T-helper 2 cell treated with Interferon-gamma antibody and Interleukin-4, amounts not matched to agents 5 μg/mL and 100 μg/mL, for 36 hours (primary cell): ENCODE measurements around the gene SLC19A1.

Source experiments
- DNase-seq: peaks from one replicate; pipeline ENCODE4 v3.0.0; 2021; ENCODE audit warnings: low spot score
- H3K27ac Mint-ChIP-seq: one replicate; pipeline ENCODE4 v1.8.0; 2021; ENCODE audit warnings: mild to moderate bottlenecking, mixed read lengths
- H3K27me3 Mint-ChIP-seq: one replicate; pipeline ENCODE4 v1.8.0; 2021; ENCODE audit warnings: low read depth, mixed read lengths
- H3K36me3 Mint-ChIP-seq: one replicate; pipeline ENCODE4 v1.8.0; 2021; ENCODE audit warnings: low read depth, mixed read lengths
- H3K4me1 Mint-ChIP-seq: one replicate; pipeline ENCODE4 v1.8.0; 2021; ENCODE audit warnings: low read depth, mixed read lengths
- H3K4me3 Mint-ChIP-seq: one replicate; pipeline ENCODE4 v1.8.0; 2022; ENCODE audit warnings: mild to moderate bottlenecking, moderate library complexity, mixed read lengths
- H3K9me3 Mint-ChIP-seq: one replicate; pipeline ENCODE4 v1.8.0; 2021; ENCODE audit warnings: mixed read lengths

SLC19A1 gene

GRCh38 chr21:45542242-45542666 is at the start of gene SLC19A1:
TSS of gene SLC19A1 (minus strand) at chr21:45542440. CDS start at chr21:45537959, 4,481 bp downstream.
- H3K4me1 Mint-ChIP-seq = peaks cover 9% of the 10 kb centered on the region
- peak within 1 kb of the TSS; percentile 57 for H3K27ac Mint-ChIP-seq
- H3K36me3 Mint-ChIP-seq = no peaks in the 10 kb centered on the region
- peak; percentile 79 for DNase-seq
- peak within 1 kb of the TSS; percentile 79 for H3K4me3 Mint-ChIP-seq
- no peaks in the 10 kb centered on the region for H3K9me3 Mint-ChIP-seq
- H3K27me3 Mint-ChIP-seq = no peaks in the 10 kb centered on the region

GRCh38 chr21:45591619-45592207 is 49.5 kb upstream of the SLC19A1 start:
- no peak for DNase-seq
- peaks cover 22% of the 10 kb centered on the region for H3K9me3 Mint-ChIP-seq
- H3K36me3 Mint-ChIP-seq = peaks cover 2% of the 10 kb centered on the region
- peaks cover 15% of the 10 kb centered on the region for H3K27me3 Mint-ChIP-seq
- H3K4me1 Mint-ChIP-seq = peaks cover 10% of the 10 kb centered on the region
- no peak overlapping the region for H3K4me3 Mint-ChIP-seq
- H3K27ac Mint-ChIP-seq = no peak overlapping the region

- Mint-ChIP-seq H3K27ac (no peak overlapping the region), H3K36me3 (peaks cover 2% of the 10 kb centered on the region), H3K4me1 (peaks cover 6% of the 10 kb centered on the region), H3K27me3 (peaks cover 15% of the 10 kb centered on the region), H3K9me3 (peaks cover 29% of the 10 kb centered on the region), H3K4me3 (no peak overlapping the region)
- peak; percentile 52 for DNase-seq
These were observed 48.7 kb upstream of the SLC19A1 start for GRCh38 chr21:45590726-45591618.

GRCh38 chr21:45590246-45590725 is 48.0 kb upstream of the SLC19A1 start:
- peaks cover 6% of the 10 kb centered on the region for H3K4me1 Mint-ChIP-seq
- peak; percentile 65 for DNase-seq
- H3K9me3 Mint-ChIP-seq = peaks cover 31% of the 10 kb centered on the region
- H3K27me3 Mint-ChIP-seq = peaks cover 15% of the 10 kb centered on the region
- H3K4me3 Mint-ChIP-seq = peak overlapping the region; percentile 25
- H3K36me3 Mint-ChIP-seq = peaks cover 2% of the 10 kb centered on the region
- no peak overlapping the region for H3K27ac Mint-ChIP-seq

GRCh38 chr21:45589686-45590245 is 47.5 kb upstream of the SLC19A1 start:
- Mint-ChIP-seq H3K4me1 (peaks cover 6% of the 10 kb centered on the region), H3K9me3 (peaks cover 31% of the 10 kb centered on the region), H3K4me3 (no peak overlapping the region), H3K36me3 (peaks cover 2% of the 10 kb centered on the region), H3K27ac (no peak overlapping the region), H3K27me3 (peaks cover 15% of the 10 kb centered on the region)
- DNase-seq = no peak

GRCh38 chr21:45588871-45589491 is 46.7 kb upstream of the SLC19A1 start:
- H3K9me3 Mint-ChIP-seq = peaks cover 31% of the 10 kb centered on the region
- no peak overlapping the region for H3K27ac Mint-ChIP-seq
- H3K36me3 Mint-ChIP-seq = peaks cover 3% of the 10 kb centered on the region
- peaks cover 4% of the 10 kb centered on the region for H3K4me1 Mint-ChIP-seq
- DNase-seq = no peak
- H3K27me3 Mint-ChIP-seq = peaks cover 15% of the 10 kb centered on the region
- no peak overlapping the region for H3K4me3 Mint-ChIP-seq

- H3K27ac Mint-ChIP-seq = no peak overlapping the region
- H3K9me3 Mint-ChIP-seq = peaks cover 33% of the 10 kb centered on the region
- no peak overlapping the region for H3K4me3 Mint-ChIP-seq
- peaks cover 3% of the 10 kb centered on the region for H3K36me3 Mint-ChIP-seq
- peaks cover 15% of the 10 kb centered on the region for H3K27me3 Mint-ChIP-seq
- DNase-seq = no peak
- H3K4me1 Mint-ChIP-seq = no peaks in the 10 kb centered on the region
These were observed 46.0 kb upstream of the SLC19A1 start for GRCh38 chr21:45588086-45588825.

GRCh38 chr21:45586289-45586858 is 44.1 kb upstream of the SLC19A1 start:
- H3K36me3 Mint-ChIP-seq = peaks cover 3% of the 10 kb centered on the region
- H3K4me1 Mint-ChIP-seq = no peaks in the 10 kb centered on the region
- H3K27me3 Mint-ChIP-seq = peaks cover 17% of the 10 kb centered on the region
- H3K4me3 Mint-ChIP-seq = no peak overlapping the region
- H3K27ac Mint-ChIP-seq = no peak overlapping the region
- no peak for DNase-seq
- peaks cover 38% of the 10 kb centered on the region for H3K9me3 Mint-ChIP-seq

GRCh38 chr21:45584786-45585185 is 42.5 kb upstream of the SLC19A1 start:
- Mint-ChIP-seq H3K27me3 (peaks cover 17% of the 10 kb centered on the region), H3K9me3 (peaks cover 38% of the 10 kb centered on the region), H3K27ac (no peak overlapping the region), H3K36me3 (peaks cover 3% of the 10 kb centered on the region), H3K4me3 (no peak overlapping the region), H3K4me1 (no peaks in the 10 kb centered on the region)
- DNase-seq = no peak

GRCh38 chr21:45583831-45584509 is 41.7 kb upstream of the SLC19A1 start:
- peaks cover 15% of the 10 kb centered on the region for H3K27me3 Mint-ChIP-seq
- H3K9me3 Mint-ChIP-seq = peaks cover 37% of the 10 kb centered on the region
- no peak overlapping the region for H3K27ac Mint-ChIP-seq
- no peaks in the 10 kb centered on the region for H3K4me1 Mint-ChIP-seq
- DNase-seq = no peak
- peaks cover 3% of the 10 kb centered on the region for H3K36me3 Mint-ChIP-seq
- no peak overlapping the region for H3K4me3 Mint-ChIP-seq

- H3K4me3 Mint-ChIP-seq = no peak overlapping the region
- H3K27me3 Mint-ChIP-seq = peaks cover 2% of the 10 kb centered on the region
- H3K27ac Mint-ChIP-seq = no peak overlapping the region
- H3K9me3 Mint-ChIP-seq = peaks cover 20% of the 10 kb centered on the region
- H3K4me1 Mint-ChIP-seq = no peaks in the 10 kb centered on the region
- no peak for DNase-seq
- H3K36me3 Mint-ChIP-seq = peaks cover 1% of the 10 kb centered on the region
These were observed 39.9 kb upstream of the SLC19A1 start for GRCh38 chr21:45582128-45582527.

GRCh38 chr21:45581322-45581712 is 39.1 kb upstream of the SLC19A1 start:
- Mint-ChIP-seq H3K4me3 (no peak overlapping the region), H3K36me3 (peaks cover 1% of the 10 kb centered on the region), H3K9me3 (peaks cover 12% of the 10 kb centered on the region), H3K4me1 (no peaks in the 10 kb centered on the region), H3K27ac (no peak overlapping the region), H3K27me3 (peaks cover 2% of the 10 kb centered on the region)
- DNase-seq = no peak
